Lung (tissue), 12 donors: ENCODE data around the gene SND1. TPM values are rescaled to one million over a fixed set of nuclear protein-coding genes. Genes with fewer than 3 reads are reported as not detected.
"Not testable (repeated sequence)": the region's sequence is repeated elsewhere in the genome, so short reads cannot be mapped to it uniquely, and the experiment has no call there.

Experiments used
- ATAC-seq: fragments of 200-7000 bp; cut with Tn5 transposase; one replicate; pipeline ENCODE4 v1.9.1; 2020; ENCODE audit warnings: moderate number of reproducible peaks; ENCODE audit not compliant: insufficient read depth, low FRiP score
- DNase-seq, 3 donors: peaks; one replicate each; pipeline ENCODE4 v3.0.0-alpha.2; 2013 to 2017
- H3K27ac ChIP-seq, 2 donors: one replicate each; pipeline ENCODE4 v1.5.1; 2013; ENCODE audit warnings: mild to moderate bottlenecking in 2 of 2, moderate library complexity in 2 of 2, control low read depth in 1 of 2, inconsistent platforms in 1 of 2, low read depth in 1 of 2, low read length in 1 of 2
- H3K27me3 ChIP-seq, 3 donors: one replicate each; pipeline ENCODE4 v1.5.1; 2013; ENCODE audit warnings: low read length in 2 of 3; ENCODE audit not compliant: control insufficient read depth in 3 of 3, insufficient read depth in 3 of 3
- H3K36me3 ChIP-seq, 4 donors: one replicate each; pipeline ENCODE4 v1.5.1; 2013; ENCODE audit warnings: low read length in 4 of 4, mild to moderate bottlenecking in 1 of 4, moderate library complexity in 1 of 4; ENCODE audit not compliant: control insufficient read depth in 4 of 4, insufficient read depth in 4 of 4
- H3K4me1 ChIP-seq, 5 donors: one replicate each; pipeline ENCODE4 v1.5.1; 2013; ENCODE audit warnings: low read length in 5 of 5, mild to moderate bottlenecking in 2 of 5, moderate library complexity in 1 of 5; ENCODE audit not compliant: control insufficient read depth in 5 of 5, insufficient read depth in 5 of 5
- H3K4me3 ChIP-seq: one replicate; pipeline ENCODE4 v1.5.1; 2013; ENCODE audit warnings: mild to moderate bottlenecking, control low read depth, moderate library complexity
- H3K9ac ChIP-seq, 2 donors: one replicate each; pipeline ENCODE4 v1.5.1; 2013; ENCODE audit warnings: low read length in 2 of 2, control low read depth in 1 of 2; ENCODE audit not compliant: insufficient read depth in 1 of 2
- H3K9me3 ChIP-seq, 4 donors: one replicate each; pipeline ENCODE4 v1.5.1; 2013; ENCODE audit warnings: low read length in 3 of 4, mild to moderate bottlenecking in 1 of 4, moderate library complexity in 1 of 4; ENCODE audit not compliant: control insufficient read depth in 4 of 4, insufficient read depth in 3 of 4
- CTCF ChIP-seq: IDR thresholded peaks from 2 replicates; pipeline ENCODE4 v1.5.1; 2012; ENCODE audit warnings: mild to moderate bottlenecking; ENCODE audit errors: control extremely low read depth, extremely low read depth
- WGBS, 2 donors: extraction: QIAGEN DNeasy Blood & Tissue Kit; methylation state at CpG; one replicate each; pipeline ENCODE4 v1.1.7; 2013; 5-methylcytosine and 5-hydroxymethylcytosine counted together
- polyA plus RNA-seq, 2 donors: library from polyadenylated mRNA; stranded (reverse); fragments of 200-250 nt; gene quantifications; one replicate each; pipeline ENCODE4 v1.2.1, GENCODE V29; 2013
- total RNA-seq, 2 donors: library from RNA; depleted of rRNA in 1 of 2; stranded (reverse); fragments of >200 nt in 1 of 2; gene quantifications; one replicate each; pipeline ENCODE4 v1.2.1, GENCODE V29; 2014 to 2021
- donor health status: control.
- donor health status: control.
- donor health status: Bipolar disorder and iron deficiency.
- donor health status: healthy.
- donor health status: DM: yes; HTN: yes; CAD: no.

Gene SND1
- total and polyA plus RNA-seq, 4 donors = 94.5 to 210 (median 137) TPM

DNA sequence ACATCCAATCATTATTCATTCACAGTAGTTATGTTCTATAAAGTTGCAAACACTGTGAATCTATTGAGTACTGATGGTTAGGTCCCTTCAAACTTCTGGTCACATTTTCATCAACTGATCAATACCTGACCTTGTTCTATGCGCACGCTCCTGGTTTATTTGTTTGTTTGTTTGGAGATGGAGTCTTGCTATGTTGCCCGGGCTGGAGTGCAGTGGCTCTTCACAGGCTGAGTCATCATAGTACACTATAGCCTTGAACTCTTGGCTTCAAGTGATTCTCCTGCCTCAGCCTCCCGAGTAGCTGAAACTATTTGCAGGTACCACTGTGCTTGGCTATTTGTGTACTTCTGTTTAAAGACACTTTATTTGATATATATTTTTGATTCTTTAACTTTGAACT is 19.3 kb downstream of the SND1 start:
- Histone ChIP-seq H3K27ac (no peak overlapping the region), H3K9ac (no peak overlapping the region), H3K27me3 (no peaks in the 10 kb centered on the region), H3K4me3 (no peak overlapping the region), H3K9me3 (no peaks in the 10 kb centered on the region), H3K36me3 (peaks cover 0 to 3% (median 0%) of the 10 kb centered on the region in 4 donors), H3K4me1 (peaks cover 2 to 7% (median 4%) of the 10 kb centered on the region in 5 donors)
- 79 to 90% methylated on average over 4 of the region's 4 CpGs for WGBS, 2 donors
- DNase-seq = no peak
- TF ChIP-seq CTCF = no peak
- ATAC-seq = no peak

- no peak for TF ChIP-seq CTCF
- H3K27me3 ChIP-seq = no peaks in the 10 kb centered on the region
- H3K9me3 ChIP-seq = no peaks in the 10 kb centered on the region
- H3K4me3 ChIP-seq = no peak overlapping the region
- H3K4me1 ChIP-seq = peaks cover 2 to 7% (median 5%) of the 10 kb centered on the region in 5 donors
- no peak overlapping the region for H3K27ac ChIP-seq
- no peak for ATAC-seq
- WGBS, 2 donors = 46 to 58% methylated on average over 3 of the region's 3 CpGs
- no peak for DNase-seq
- H3K36me3 ChIP-seq = peaks cover 0 to 4% (median 2%) of the 10 kb centered on the region in 4 donors
- no peak overlapping the region for H3K9ac ChIP-seq
Observed at GRCh38 chr7:127673902-127674301, 21.9 kb downstream of the SND1 start.

DNA sequence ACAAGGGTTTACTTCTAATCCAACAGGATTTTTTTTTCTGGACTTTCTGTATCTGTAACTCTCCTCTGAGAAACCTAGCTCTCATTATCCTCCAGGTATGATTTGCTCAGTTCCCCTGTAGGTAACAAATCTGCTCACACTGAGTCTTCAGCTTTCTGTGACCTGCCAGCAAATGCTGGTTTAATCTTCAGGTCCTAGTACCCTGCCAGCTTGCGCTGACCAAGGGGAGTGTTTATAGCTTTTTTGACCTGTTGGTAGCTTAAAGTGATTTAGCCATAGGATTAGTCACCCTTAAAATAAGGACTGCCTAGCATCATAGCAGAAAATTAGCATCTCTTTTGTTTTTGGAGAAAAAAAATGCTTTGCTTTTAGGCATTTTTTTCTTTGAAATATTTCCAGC is 22.4 kb downstream of the SND1 start:
- H3K9me3 ChIP-seq = no peaks in the 10 kb centered on the region
- H3K36me3 ChIP-seq = peaks cover 0 to 4% (median 2%) of the 10 kb centered on the region in 4 donors
- ATAC-seq = no peak
- no peaks in the 10 kb centered on the region for H3K27me3 ChIP-seq
- 90 to 92% methylated on average over 1 of the region's 1 CpG for WGBS, 2 donors
- no peak for DNase-seq
- H3K27ac ChIP-seq = no peak overlapping the region
- no peak overlapping the region for H3K9ac ChIP-seq
- peaks cover 2 to 8% (median 5%) of the 10 kb centered on the region in 5 donors for H3K4me1 ChIP-seq
- TF ChIP-seq CTCF = no peak
- H3K4me3 ChIP-seq = no peak overlapping the region

DNA sequence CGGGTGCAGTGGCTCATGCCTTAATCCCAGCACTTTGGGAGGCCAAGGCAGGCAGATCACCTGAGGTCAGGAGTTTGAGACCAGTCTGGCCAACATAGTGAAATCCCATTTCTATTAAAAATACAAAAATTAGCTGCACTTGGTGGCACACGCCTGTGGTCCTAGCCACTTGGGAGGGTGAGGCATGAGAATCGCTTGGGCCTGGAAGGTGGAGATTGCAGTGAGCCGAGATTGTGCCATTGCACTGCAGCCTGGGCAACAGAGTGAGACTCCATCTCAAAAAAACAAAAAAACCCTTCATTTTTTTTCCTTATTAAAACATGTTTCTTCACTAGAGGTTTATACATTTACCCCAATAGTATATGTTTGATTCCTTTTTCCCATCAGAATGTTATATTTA is 22.9 kb downstream of the SND1 start:
- DNase-seq, H3K27me3 ChIP-seq, H3K4me1 ChIP-seq, ATAC-seq, H3K36me3 ChIP-seq, H3K4me3 ChIP-seq, H3K27ac ChIP-seq, H3K9ac ChIP-seq, H3K9me3 ChIP-seq: not testable (repeated sequence)
- WGBS, 2 donors = 86 to 89% methylated on average over 4 of the region's 4 CpGs
